T47D (cell line): ENCODE data around the gene PTPRE.

Source experiments
- DNase-seq, 2 experiments: peaks; one replicate each; pipeline versions ENCODE4 v3.0.0 to v3.0.0-alpha.2; 2011 to 2012; ENCODE audit warnings: low read depth in 1 of 2, low spot score in 1 of 2
- JUND ChIP-seq: IDR thresholded peaks from 2 replicates; pipeline ENCODE4 v1.6.1; 2012; ENCODE audit warnings: low read depth
- in situ Hi-C: cut with HindIII; loops from 2 replicates; pipeline ENCODE4 v1.10.0; 2016; ENCODE audit warnings: low sequenced_read_pairs, low pct_unique_long_range_greater_than_20kb

Gene PTPRE, protein sequence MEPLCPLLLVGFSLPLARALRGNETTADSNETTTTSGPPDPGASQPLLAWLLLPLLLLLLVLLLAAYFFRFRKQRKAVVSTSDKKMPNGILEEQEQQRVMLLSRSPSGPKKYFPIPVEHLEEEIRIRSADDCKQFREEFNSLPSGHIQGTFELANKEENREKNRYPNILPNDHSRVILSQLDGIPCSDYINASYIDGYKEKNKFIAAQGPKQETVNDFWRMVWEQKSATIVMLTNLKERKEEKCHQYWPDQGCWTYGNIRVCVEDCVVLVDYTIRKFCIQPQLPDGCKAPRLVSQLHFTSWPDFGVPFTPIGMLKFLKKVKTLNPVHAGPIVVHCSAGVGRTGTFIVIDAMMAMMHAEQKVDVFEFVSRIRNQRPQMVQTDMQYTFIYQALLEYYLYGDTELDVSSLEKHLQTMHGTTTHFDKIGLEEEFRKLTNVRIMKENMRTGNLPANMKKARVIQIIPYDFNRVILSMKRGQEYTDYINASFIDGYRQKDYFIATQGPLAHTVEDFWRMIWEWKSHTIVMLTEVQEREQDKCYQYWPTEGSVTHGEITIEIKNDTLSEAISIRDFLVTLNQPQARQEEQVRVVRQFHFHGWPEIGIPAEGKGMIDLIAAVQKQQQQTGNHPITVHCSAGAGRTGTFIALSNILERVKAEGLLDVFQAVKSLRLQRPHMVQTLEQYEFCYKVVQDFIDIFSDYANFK

DNA sequence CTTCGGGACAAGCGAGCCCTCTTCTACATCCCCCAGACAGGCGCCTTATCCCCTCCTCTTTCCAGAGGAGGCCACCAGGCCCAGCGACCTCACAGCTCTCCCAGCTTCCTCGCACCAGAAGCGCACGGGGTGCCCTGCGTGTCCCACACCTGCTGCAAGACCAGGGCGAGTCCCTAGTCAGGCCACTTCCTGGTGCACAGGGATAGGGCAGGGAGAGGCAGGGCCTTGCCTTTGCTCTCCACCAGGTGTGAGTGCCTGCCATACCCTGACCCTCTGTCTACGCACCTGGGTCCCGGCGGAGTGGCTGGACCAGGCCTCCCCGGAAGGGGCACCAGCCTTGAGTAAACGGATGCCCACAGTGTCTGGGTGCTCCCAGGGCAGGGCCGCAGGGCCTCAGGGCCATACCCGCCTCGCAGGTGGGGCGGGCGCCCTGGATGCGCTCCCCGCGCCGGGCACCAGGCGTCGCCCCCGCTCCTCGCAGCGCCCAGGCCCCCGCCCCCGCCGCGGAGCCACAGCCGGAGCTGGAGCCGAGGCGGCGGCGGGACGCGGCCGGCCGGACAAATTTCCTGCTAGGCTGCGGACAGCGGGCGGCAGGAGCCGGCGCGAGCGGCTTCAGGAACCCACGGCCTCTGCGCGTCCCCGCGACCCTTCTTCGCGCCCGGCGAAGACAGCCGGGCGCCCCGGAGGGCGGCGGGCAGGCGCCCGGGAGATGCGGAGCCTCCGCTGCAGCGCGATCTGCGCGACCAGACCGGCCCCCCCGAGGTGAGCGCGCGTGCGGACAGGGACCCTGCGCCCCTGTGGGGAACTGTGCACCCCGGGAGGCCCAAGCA lies at the start of gene PTPRE:
Gene PTPRE, plus strand, starts transcription at position 556 of the 830 bp plus-strand sequence. CDS start 133,779 bp downstream, outside the sequence.
- DNase-seq = peak; percentile 56 to 57
- in situ Hi-C loops = no loop called here
- TF ChIP-seq JUND = no peak

DNA sequence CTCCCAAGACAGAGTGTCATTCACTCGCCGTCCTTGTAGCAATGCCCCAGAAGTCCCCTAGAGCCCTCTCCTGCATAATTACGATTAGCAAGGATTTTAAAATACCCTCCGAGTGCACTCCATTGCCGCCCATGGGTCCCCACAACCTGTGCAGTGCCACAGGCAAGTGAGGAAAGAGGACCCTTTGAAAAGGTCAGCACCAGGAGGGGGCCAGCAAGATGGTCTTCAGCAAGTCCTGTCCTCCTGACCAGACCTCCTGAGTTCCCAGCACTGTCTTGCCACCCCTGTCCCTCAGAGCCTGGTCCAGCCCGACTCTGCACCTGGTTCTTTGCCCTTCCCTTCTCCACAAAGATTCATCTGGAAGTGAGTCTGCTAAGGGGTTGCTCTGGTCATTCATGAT lies 46.3 kb upstream of the PTPRE start:
- no peak for TF ChIP-seq JUND
- no peak for DNase-seq
- in situ Hi-C loops = no loop called here

GRCh38 chr10:127863231-127863825 lies 43.6 kb upstream of the PTPRE start:
- TF ChIP-seq JUND = no peak
- no peak for DNase-seq
- in situ Hi-C loops = no loop called here

DNA sequence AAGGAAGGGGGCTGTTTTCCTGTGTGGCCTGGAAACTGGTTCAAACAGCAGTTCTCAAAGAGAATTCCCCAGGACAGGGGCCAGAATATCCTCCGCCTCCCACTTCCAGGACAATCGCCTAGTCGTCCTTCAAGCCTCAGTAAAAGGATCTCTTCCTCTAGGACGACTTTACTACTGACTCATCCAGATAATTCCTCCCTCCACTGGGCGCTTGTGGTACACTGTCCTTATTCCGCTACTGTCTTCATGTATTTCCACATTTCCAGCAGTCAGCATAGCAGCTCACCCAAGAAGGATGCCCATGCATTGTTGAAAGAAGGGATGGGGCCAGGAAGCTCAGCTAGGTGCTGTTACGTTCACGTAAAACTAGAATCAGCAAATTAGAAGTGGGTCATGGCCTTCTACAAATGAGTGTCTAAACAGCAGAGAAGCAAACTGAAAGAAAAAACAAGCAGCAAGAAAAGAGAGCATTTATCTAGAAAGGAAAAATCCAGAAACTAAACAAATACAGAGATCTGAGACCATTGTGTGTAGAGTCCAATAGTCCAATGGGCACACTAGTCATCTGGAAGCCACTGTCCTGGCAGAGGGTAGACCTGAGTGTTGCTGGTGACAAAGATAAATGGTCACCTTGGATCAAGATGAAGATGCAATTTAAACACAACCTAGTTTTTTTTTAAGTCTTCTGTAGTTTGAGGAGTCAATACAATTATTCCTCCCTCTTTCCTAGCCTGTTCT lies 40.5 kb upstream of the PTPRE start:
- in situ Hi-C loops = no loop called here
- no peak for TF ChIP-seq JUND
- no peak for DNase-seq

- no peak for TF ChIP-seq JUND
- no peak for DNase-seq
- in situ Hi-C loops = no loop called here
Observed at GRCh38 chr10:127867805-127868204, 39.1 kb upstream of the PTPRE start.

- in situ Hi-C loops = no loop called here
- no peak for TF ChIP-seq JUND
- DNase-seq = no peak
Observed at GRCh38 chr10:127869329-127869728, 37.6 kb upstream of the PTPRE start.

- in situ Hi-C loops = no loop called here
- DNase-seq = no peak
Observed at GRCh38 chr10:127871631-127872010, 35.3 kb upstream of the PTPRE start.

DNA sequence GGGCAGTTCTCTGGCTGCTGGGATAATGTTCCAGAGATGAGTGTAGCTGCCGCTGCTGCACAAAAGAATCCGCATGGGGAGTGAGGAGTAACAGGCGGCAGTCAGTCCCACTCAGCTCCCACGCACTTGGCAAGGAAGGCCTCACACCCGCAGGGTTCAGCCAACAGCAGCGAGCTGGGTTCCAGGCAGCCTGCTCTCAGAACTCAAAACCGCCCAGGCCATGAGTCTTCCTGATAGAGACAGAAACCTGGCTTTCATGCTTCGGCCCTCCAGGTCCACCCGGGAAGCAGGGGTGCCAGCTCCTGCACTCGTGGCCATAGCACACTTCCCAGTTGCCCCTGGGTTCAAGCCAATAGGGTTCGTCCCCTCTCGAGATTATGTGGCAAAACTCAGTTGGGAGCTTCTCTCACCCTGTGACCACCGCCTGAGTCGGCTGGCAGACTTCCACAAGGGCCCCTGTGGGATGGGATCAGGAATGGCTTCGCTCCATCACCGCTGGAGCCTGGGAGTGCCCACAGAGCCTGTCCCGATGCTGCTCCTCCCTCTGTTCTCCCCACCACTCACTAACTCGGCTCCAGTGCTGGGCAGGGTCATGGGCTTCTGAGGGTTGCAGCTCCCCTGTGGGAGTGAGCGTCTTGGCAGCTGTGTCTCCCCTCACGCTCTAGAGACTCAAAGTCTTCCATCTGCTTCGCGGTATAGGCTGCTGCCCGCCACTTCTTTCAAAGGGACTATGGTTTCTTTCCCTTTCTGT lies 34.7 kb upstream of the PTPRE start:
- no peak for TF ChIP-seq JUND
- no peak for DNase-seq
- in situ Hi-C loops = no loop called here

More at GRCh38 chr10:127871631-127872010, 35.3 kb upstream of the PTPRE start:
- TF ChIP-seq JUND = no peak

GRCh38 chr10:127872871-127873600 lies 33.9 kb upstream of the PTPRE start:
- DNase-seq = peak in 1 of 2 experiments; percentile 15
- TF ChIP-seq JUND = no peak
- in situ Hi-C loops = no loop called here

DNA sequence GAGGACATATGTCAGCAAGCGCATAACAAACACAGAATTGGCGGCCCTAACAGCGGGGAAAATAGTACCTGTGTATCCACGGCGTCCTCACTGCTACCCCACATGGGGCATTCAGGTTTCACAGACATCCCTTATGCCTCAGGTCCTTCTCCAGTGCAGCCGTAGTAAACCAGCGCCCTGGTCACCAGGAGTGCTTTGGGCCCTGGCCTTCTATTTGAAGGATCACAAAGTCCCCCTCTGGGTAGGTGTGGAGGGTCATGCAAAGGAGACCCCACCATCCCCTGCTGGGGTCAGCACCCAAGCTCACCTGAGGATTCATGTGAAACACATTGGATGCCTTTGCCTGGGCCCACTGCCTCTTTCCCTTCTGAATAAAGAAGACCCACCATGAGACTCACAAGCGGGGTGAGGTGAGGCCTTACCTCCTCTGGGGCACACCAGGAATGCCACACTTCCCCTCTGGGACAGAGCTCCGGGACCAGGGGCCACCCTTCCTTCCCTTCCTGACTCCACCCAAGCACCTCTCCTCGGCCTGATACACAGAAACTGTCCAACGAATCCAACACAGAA lies 32.9 kb upstream of the PTPRE start:
- in situ Hi-C loops = no loop called here
- TF ChIP-seq JUND = no peak
- no peak for DNase-seq
